HEK293 (cell line): Measurements from ENCODE around the gene M1AP.

Experiments used
- CTCF ChIA-PET: fragments of 350-600 bp; formaldehyde crosslinking; extraction: SDS; loops from one replicate; lab custom pipeline; 2021; ENCODE audit warnings: antibody characterized with exemption; lab: Yijun Ruan, JAX
- POLR2A ChIA-PET: fragments of 300-600 bp; formaldehyde crosslinking; extraction: SDS; loops from one replicate; lab custom pipeline; 2020; ENCODE audit warnings: antibody characterized with exemption, inconsistent platforms; lab: Yijun Ruan, JAX
- H3K27ac ChIP-seq: fragments of 200-500 bp; sonication (Bioruptor generic); 2 replicates; pipeline ENCODE4 v1.5.1; 2014; ENCODE audit warnings: low read depth, low read length, control low read depth, inconsistent platforms; ENCODE audit errors: extremely low read depth
- H3K36me3 ChIP-seq, 2 experiments: fragments of 200-500 bp in 1 of 2; sonication (Bioruptor generic) in 1 of 2; 1 replicate in 1 of 2; 2 replicates in 1 of 2; pipeline ENCODE4 v1.5.1; 2014 to 2017; ENCODE audit warnings: inconsistent platforms in 2 of 2, low read length in 2 of 2; ENCODE audit not compliant: control insufficient read depth in 2 of 2, insufficient read depth in 1 of 2
- H3K4me1 ChIP-seq: fragments of 200-500 bp; sonication (Bioruptor generic); 2 replicates; pipeline ENCODE4 v1.5.1; 2014; ENCODE audit warnings: mild to moderate bottlenecking, low read length, inconsistent platforms; ENCODE audit not compliant: control insufficient read depth, insufficient read depth
- H3K4me3 ChIP-seq: 2 replicates; pipeline ENCODE4 v1.5.1; 2011; ENCODE audit warnings: low read depth, mild to moderate bottlenecking, control low read depth, low read length, moderate library complexity
- H3K9me3 ChIP-seq: fragments of 200-500 bp; sonication (Bioruptor generic); 2 replicates; pipeline ENCODE4 v1.5.1; 2014; ENCODE audit warnings: low read depth, low read length, inconsistent platforms; ENCODE audit not compliant: control insufficient read depth, insufficient read depth
- GLI4 ChIP-seq: fragments of 450-650 bp; formaldehyde crosslinking; IDR thresholded peaks from 2 replicates; pipeline ENCODE4 v1.5.1; 2016; ENCODE audit warnings: missing biosample characterization, missing genetic modification characterization
- YY1 ChIP-seq: fragments of 450-650 bp; formaldehyde crosslinking; IDR thresholded peaks from 2 replicates; pipeline ENCODE4 v1.5.1; 2018; ENCODE audit warnings: missing biosample characterization, missing genetic modification characterization
- ZEB2 ChIP-seq: fragments of 450-650 bp; formaldehyde crosslinking; IDR thresholded peaks from 2 replicates; pipeline ENCODE4 v1.5.1; 2016; ENCODE audit warnings: missing biosample characterization, missing genetic modification characterization
- ZFP69B ChIP-seq: fragments of 450-650 bp; formaldehyde crosslinking; IDR thresholded peaks from 2 replicates; pipeline ENCODE4 v1.5.1; 2016; ENCODE audit warnings: missing biosample characterization, missing genetic modification characterization
- ZNF112 ChIP-seq: fragments of 450-650 bp; formaldehyde crosslinking; IDR thresholded peaks from 2 replicates; pipeline ENCODE4 v1.5.0; 2017; ENCODE audit warnings: missing biosample characterization, missing genetic modification characterization
- ZNF138 ChIP-seq: fragments of 450-650 bp; formaldehyde crosslinking; IDR thresholded peaks from 2 replicates; pipeline ENCODE4 v1.5.1; 2016; ENCODE audit warnings: missing biosample characterization, missing genetic modification characterization, borderline replicate concordance
- ZNF140 ChIP-seq: fragments of 450-650 bp; formaldehyde crosslinking; IDR thresholded peaks from 2 replicates; pipeline ENCODE4 v1.5.1; 2016; ENCODE audit warnings: missing biosample characterization, missing genetic modification characterization
- ZNF157 ChIP-seq: fragments of 450-650 bp; formaldehyde crosslinking; IDR thresholded peaks from 2 replicates; pipeline ENCODE4 v1.5.1; 2016; ENCODE audit warnings: missing biosample characterization, missing genetic modification characterization
- ZNF214 ChIP-seq: fragments of 450-650 bp; formaldehyde crosslinking; IDR thresholded peaks from 2 replicates; pipeline ENCODE4 v1.5.1; 2017; ENCODE audit warnings: missing biosample characterization, mild to moderate bottlenecking, missing genetic modification characterization, borderline replicate concordance
- ZNF335 ChIP-seq: fragments of 450-650 bp; formaldehyde crosslinking; conservative IDR thresholded peaks from 2 replicates; pipeline ENCODE4 v1.5.1; 2016; ENCODE audit warnings: missing biosample characterization, missing genetic modification characterization
- ZNF354C ChIP-seq: fragments of 450-650 bp; formaldehyde crosslinking; IDR thresholded peaks from 2 replicates; pipeline ENCODE4 v1.5.1; 2016; ENCODE audit warnings: missing biosample characterization, missing genetic modification characterization, low read depth, borderline replicate concordance
- ZNF416 ChIP-seq: fragments of 450-650 bp; formaldehyde crosslinking; IDR thresholded peaks from 2 replicates; pipeline ENCODE4 v1.5.1; 2016; ENCODE audit warnings: missing biosample characterization, missing genetic modification characterization
- ZNF426 ChIP-seq: fragments of 450-650 bp; formaldehyde crosslinking; IDR thresholded peaks from 2 replicates; pipeline ENCODE4 v1.5.1; 2017; ENCODE audit warnings: missing biosample characterization, missing genetic modification characterization, mild to moderate bottlenecking, inconsistent platforms, moderate library complexity
- ZNF48 ChIP-seq: fragments of 450-650 bp; formaldehyde crosslinking; IDR thresholded peaks from 2 replicates; pipeline ENCODE4 v1.5.1; 2016; ENCODE audit warnings: missing biosample characterization, missing genetic modification characterization
- ZNF501 ChIP-seq: fragments of 450-650 bp; formaldehyde crosslinking; IDR thresholded peaks from 2 replicates; pipeline ENCODE4 v1.5.1; 2016; ENCODE audit warnings: missing biosample characterization, missing genetic modification characterization
- ZNF600 ChIP-seq: fragments of 450-650 bp; formaldehyde crosslinking; IDR thresholded peaks from 2 replicates; pipeline ENCODE4 v1.5.1; 2016; ENCODE audit warnings: missing biosample characterization, missing genetic modification characterization
- ZNF626 ChIP-seq: fragments of 450-650 bp; sonication (Bioruptor Pico); formaldehyde crosslinking; IDR thresholded peaks from 2 replicates; pipeline ENCODE4 v1.5.1; 2018; ENCODE audit warnings: missing biosample characterization, missing genetic modification characterization, inconsistent platforms
- ZNF654 ChIP-seq: fragments of 450-650 bp; formaldehyde crosslinking; IDR thresholded peaks from 2 replicates; pipeline ENCODE4 v1.5.1; 2016; ENCODE audit warnings: low read depth, missing biosample characterization, missing genetic modification characterization
- ZNF664 ChIP-seq: fragments of 450-650 bp; formaldehyde crosslinking; IDR thresholded peaks from 2 replicates; pipeline ENCODE4 v1.5.1; 2016; ENCODE audit warnings: missing biosample characterization, missing genetic modification characterization
- ZNF843 ChIP-seq: fragments of 450-650 bp; formaldehyde crosslinking; IDR thresholded peaks from 2 replicates; pipeline ENCODE4 v1.5.1; 2016; ENCODE audit warnings: missing biosample characterization, missing genetic modification characterization
- ZSCAN16 ChIP-seq: fragments of 450-650 bp; formaldehyde crosslinking; IDR thresholded peaks from 2 replicates; pipeline ENCODE4 v1.5.1; 2016; ENCODE audit warnings: missing biosample characterization, missing genetic modification characterization
- TF ChIP-seq, protein P1 (sequence below): fragments of 450-650 bp; formaldehyde crosslinking; IDR thresholded peaks from 2 replicates; pipeline ENCODE4 v1.5.1; 2017; ENCODE audit warnings: missing biosample characterization, missing genetic modification characterization
- TF ChIP-seq, protein P2 (sequence below): fragments of 450-650 bp; formaldehyde crosslinking; IDR thresholded peaks from 2 replicates; pipeline ENCODE4 v1.5.1; 2016; ENCODE audit warnings: missing biosample characterization, missing genetic modification characterization
- TF ChIP-seq, protein P3 (sequence below): fragments of 450-650 bp; formaldehyde crosslinking; IDR thresholded peaks from 2 replicates; pipeline ENCODE4 v1.5.1; 2016; ENCODE audit warnings: missing biosample characterization, missing genetic modification characterization
- TF ChIP-seq, protein P4 (sequence below): fragments of 450-650 bp; formaldehyde crosslinking; IDR thresholded peaks from 2 replicates; pipeline ENCODE4; 2016; ENCODE audit warnings: missing biosample characterization, missing genetic modification characterization

The M1AP gene

DNA sequence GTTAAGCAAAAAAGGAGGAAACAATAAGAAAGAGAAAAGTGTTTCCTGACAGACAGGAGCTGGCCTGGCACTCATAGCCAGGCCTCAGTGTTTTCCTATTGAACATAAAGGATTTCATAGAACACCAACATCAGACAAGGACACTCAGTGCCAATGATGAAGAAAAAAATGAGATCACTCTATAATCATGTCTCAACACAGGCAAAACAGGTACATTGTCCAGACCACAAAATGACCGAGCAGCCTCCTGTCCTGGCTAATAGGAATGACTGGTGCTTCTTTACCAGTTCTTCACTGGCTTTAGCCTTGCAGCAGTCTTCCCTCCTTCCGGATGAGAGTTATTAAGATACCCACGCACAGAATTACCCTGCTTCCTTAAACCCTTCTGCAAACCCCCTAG is 41.5 kb upstream of the M1AP start (continued):
- TF ChIP-seq, protein P1, sequence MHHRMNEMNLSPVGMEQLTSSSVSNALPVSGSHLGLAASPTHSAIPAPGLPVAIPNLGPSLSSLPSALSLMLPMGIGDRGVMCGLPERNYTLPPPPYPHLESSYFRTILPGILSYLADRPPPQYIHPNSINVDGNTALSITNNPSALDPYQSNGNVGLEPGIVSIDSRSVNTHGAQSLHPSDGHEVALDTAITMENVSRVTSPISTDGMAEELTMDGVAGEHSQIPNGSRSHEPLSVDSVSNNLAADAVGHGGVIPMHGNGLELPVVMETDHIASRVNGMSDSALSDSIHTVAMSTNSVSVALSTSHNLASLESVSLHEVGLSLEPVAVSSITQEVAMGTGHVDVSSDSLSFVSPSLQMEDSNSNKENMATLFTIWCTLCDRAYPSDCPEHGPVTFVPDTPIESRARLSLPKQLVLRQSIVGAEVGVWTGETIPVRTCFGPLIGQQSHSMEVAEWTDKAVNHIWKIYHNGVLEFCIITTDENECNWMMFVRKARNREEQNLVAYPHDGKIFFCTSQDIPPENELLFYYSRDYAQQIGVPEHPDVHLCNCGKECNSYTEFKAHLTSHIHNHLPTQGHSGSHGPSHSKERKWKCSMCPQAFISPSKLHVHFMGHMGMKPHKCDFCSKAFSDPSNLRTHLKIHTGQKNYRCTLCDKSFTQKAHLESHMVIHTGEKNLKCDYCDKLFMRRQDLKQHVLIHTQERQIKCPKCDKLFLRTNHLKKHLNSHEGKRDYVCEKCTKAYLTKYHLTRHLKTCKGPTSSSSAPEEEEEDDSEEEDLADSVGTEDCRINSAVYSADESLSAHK (tag by site-specific recombination), result no peak
- TF ChIP-seq ZNF664 (tag by site-specific recombination) (no peak), ZNF426 (tag by site-specific recombination) (no peak), ZNF140 (tag by site-specific recombination) (no peak), ZNF416 (tag by site-specific recombination) (no peak), ZNF843 (tag by site-specific recombination) (no peak), ZNF501 (tag by site-specific recombination) (no peak), ZFP69B (no peak)
- TF ChIP-seq, protein P2, sequence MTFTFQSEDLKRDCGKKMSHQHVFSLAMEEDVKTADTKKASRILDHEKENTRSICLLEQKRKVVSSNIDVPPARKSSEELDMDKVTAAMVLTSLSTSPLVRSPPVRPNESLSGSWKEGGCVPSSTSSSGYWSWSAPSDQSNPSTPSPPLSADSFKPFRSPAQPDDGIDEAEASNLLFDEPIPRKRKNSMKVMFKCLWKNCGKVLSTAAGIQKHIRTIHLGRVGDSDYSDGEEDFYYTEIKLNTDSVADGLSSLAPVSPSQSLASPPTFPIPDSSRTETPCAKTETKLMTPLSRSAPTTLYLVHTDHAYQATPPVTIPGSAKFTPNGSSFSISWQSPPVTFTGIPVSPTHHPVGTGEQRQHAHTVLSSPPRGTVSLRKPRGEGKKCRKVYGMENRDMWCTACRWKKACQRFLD (tag by site-specific recombination), result no peak
- TF ChIP-seq, protein P3, sequence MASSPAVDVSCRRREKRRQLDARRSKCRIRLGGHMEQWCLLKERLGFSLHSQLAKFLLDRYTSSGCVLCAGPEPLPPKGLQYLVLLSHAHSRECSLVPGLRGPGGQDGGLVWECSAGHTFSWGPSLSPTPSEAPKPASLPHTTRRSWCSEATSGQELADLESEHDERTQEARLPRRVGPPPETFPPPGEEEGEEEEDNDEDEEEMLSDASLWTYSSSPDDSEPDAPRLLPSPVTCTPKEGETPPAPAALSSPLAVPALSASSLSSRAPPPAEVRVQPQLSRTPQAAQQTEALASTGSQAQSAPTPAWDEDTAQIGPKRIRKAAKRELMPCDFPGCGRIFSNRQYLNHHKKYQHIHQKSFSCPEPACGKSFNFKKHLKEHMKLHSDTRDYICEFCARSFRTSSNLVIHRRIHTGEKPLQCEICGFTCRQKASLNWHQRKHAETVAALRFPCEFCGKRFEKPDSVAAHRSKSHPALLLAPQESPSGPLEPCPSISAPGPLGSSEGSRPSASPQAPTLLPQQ, result no peak

DNA sequence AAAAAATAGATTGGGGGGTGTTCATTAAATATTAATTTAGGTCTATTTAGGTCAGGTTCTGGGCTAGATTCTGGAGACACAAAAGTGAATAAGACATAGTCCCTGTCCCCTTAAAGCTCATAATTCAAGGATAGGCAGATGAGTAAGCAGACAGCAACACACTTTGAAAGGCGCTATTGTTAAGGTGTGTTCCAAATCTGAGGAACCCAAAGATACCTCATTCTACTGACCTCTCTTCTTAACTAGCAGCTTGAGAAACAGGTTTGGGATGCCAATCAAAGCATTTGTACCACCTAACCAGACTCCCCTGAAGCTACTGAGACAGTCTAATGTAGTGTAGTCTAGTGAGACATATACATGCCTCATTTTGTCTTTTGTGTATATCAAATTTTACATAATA is 40.8 kb upstream of the M1AP start:
- ChIA-PET POLR2A (no interaction called here), CTCF (interaction anchor here (0.6 to 3.5 kb wide), 11 partner anchors 8 to 920 kb away, joined by 3 to 43 read pairs (median 5); no protein-coding TSS in a partner anchor)
- Histone ChIP-seq H3K36me3 (no peaks in the 10 kb centered on the region), H3K9me3 (no peaks in the 10 kb centered on the region), H3K4me3 (no peak overlapping the region), H3K27ac (no peak overlapping the region), H3K4me1 (no peaks in the 10 kb centered on the region)
- TF ChIP-seq ZNF600 (tag by site-specific recombination), result no peak
- TF ChIP-seq ZNF157 (tag by site-specific recombination), result no peak
- no peak for TF ChIP-seq ZSCAN16 (tag by site-specific recombination)
- no peak for TF ChIP-seq ZNF416 (tag by site-specific recombination)
- no peak for TF ChIP-seq ZNF214
- TF ChIP-seq YY1, result no peak
- TF ChIP-seq ZNF112, result no peak
- TF ChIP-seq GLI4, result no peak
- TF ChIP-seq ZNF654, result no peak

DNA sequence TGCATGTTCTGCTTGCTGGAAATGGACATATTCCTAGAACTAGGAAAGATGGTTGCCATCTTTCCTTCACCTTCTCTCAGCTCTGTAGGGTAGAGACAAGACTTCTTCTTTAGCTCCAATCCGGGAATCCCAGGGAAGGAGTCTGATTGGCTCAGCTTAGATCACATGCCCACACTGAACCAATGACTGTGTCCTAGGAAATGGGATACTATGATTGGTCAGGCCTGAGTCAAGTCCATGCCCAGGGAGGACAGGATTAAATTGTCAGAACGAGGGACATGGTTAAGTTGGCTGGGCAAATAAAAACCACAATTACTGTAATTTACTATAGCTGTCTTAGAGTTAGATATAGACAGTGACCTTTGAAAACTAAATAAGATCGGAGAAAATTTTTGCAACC is 37.3 kb upstream of the M1AP start:
- no peaks in the 10 kb centered on the region for H3K9me3 ChIP-seq
- CTCF ChIA-PET, result interaction anchor here (2.8 kb wide), 1 partner anchor 189 kb away, joined by 9 read pairs; no protein-coding TSS in a partner anchor
- no peak for TF ChIP-seq ZEB2 (tag by site-specific recombination)
- TF ChIP-seq, protein P4, sequence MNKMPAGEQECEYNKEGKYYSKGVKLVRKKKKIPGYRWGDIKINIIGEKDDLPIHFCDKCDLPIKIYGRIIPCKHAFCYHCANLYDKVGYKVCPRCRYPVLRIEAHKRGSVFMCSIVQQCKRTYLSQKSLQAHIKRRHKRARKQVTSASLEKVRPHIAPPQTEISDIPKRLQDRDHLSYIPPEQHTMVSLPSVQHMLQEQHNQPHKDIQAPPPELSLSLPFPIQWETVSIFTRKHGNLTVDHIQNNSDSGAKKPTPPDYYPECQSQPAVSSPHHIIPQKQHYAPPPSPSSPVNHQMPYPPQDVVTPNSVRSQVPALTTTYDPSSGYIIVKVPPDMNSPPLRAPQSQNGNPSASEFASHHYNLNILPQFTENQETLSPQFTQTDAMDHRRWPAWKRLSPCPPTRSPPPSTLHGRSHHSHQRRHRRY (tag by site-specific recombination), result no peak
- no peak for TF ChIP-seq ZNF416 (tag by site-specific recombination)
- TF ChIP-seq ZNF138 (tag by site-specific recombination), result no peak
- no peak for TF ChIP-seq ZNF626 (tag by site-specific recombination)
- TF ChIP-seq ZNF354C (tag by site-specific recombination), result no peak
- no peak for TF ChIP-seq ZNF48
- TF ChIP-seq ZNF335 (tag by site-specific recombination), result no peak
- TF ChIP-seq, all 188 proteins: peak for 0
- Histone ChIP-seq H3K4me3 (no peak overlapping the region), H3K27ac (no peak overlapping the region), H3K36me3 (peaks cover 0 to 10% of the 10 kb centered on the region in 2 experiments; a peak in 1 of 3 replicates), H3K4me1 (no peaks in the 10 kb centered on the region)
- POLR2A ChIA-PET, result no interaction called here
